HCT116 (cell line): ENCODE measurements around the gene POU6F1.

Experiments used
- EZH2phosphoT487 ChIP-seq: fragments of 200-600 bp; IDR thresholded peaks from 2 replicates; pipeline ENCODE4 v1.6.1; 2018; ENCODE audit warnings: antibody characterized with exemption, borderline replicate concordance
- JUND ChIP-seq: IDR thresholded peaks from 2 replicates; pipeline ENCODE4 v1.6.1; 2012

- TF ChIP-seq EZH2phosphoT487 (no peak), JUND (no peak)
These were observed 43.4 kb downstream of the POU6F1 start for GRCh38 chr12:51174501-51174900.
